ENCODE results near the gene MAGI2.

The MAGI2 gene

GRCh38 chr7:79386688-79387422 is 66.6 kb downstream of the MAGI2 start:
- no peak for DNase-seq (ENCODE audit: extremely low read depth, low read depth)
- no peak for TF ChIP-seq CTCF (IDR thresholded peaks at IDR 0.05; ENCODE audit: low read depth, low read length)

GRCh38 chr7:79381921-79382320 is 71.5 kb downstream of the MAGI2 start:
- TF ChIP-seq CTCF (IDR thresholded peaks at IDR 0.05; ENCODE audit: low read depth, low read length) = no peak
- DNase-seq (ENCODE audit: extremely low read depth, low read depth) = no peak

- TF ChIP-seq CTCF (IDR thresholded peaks at IDR 0.05; ENCODE audit: low read depth, low read length) = no peak
- no peak for DNase-seq (ENCODE audit: extremely low read depth, low read depth)
These were observed 76.4 kb downstream of the MAGI2 start for GRCh38 chr7:79377097-79377496.

GRCh38 chr7:79376299-79377025 is 77.0 kb downstream of the MAGI2 start:
- no peak for TF ChIP-seq CTCF (IDR thresholded peaks at IDR 0.05; ENCODE audit: low read depth, low read length)
- DNase-seq (ENCODE audit: extremely low read depth, low read depth) = no peak

- no peak for DNase-seq (ENCODE audit: extremely low read depth, low read depth)
- TF ChIP-seq CTCF (IDR thresholded peaks at IDR 0.05; ENCODE audit: low read depth, low read length) = no peak
These were observed 92.3 kb downstream of the MAGI2 start for GRCh38 chr7:79361214-79361613.

GRCh38 chr7:79359827-79360226 is 93.6 kb downstream of the MAGI2 start:
- no peak for DNase-seq (ENCODE audit: extremely low read depth, low read depth)
- TF ChIP-seq CTCF (IDR thresholded peaks at IDR 0.05; ENCODE audit: low read depth, low read length) = no peak

GRCh38 chr7:79357101-79357500 is 96.4 kb downstream of the MAGI2 start:
- TF ChIP-seq CTCF (IDR thresholded peaks at IDR 0.05; ENCODE audit: low read depth, low read length) = no peak
- no peak for DNase-seq (ENCODE audit: extremely low read depth, low read depth)

Measured in AG09319 (cell line).